A673 (cell line): ENCODE measurements around the gene NEDD4L.

Source experiments
- CTCF ChIP-seq: fragments of 300-800, 200-600 bp; sonication (generic); conservative IDR thresholded peaks from 2 replicates; pipeline ENCODE4 v1.5.1; 2017; ENCODE audit warnings: low read depth, mild to moderate bottlenecking, antibody characterized with exemption, low read length, moderate library complexity, mixed read lengths
- EZH2 ChIP-seq: fragments of 200-600 bp; sonication (generic); IDR thresholded peaks from 2 replicates; pipeline ENCODE4 v1.6.1; 2017; ENCODE audit warnings: borderline replicate concordance, low read depth, mild to moderate bottlenecking, mixed read lengths, antibody characterized with exemption, low read length; ENCODE audit not compliant: poor library complexity, severe bottlenecking

DNA sequence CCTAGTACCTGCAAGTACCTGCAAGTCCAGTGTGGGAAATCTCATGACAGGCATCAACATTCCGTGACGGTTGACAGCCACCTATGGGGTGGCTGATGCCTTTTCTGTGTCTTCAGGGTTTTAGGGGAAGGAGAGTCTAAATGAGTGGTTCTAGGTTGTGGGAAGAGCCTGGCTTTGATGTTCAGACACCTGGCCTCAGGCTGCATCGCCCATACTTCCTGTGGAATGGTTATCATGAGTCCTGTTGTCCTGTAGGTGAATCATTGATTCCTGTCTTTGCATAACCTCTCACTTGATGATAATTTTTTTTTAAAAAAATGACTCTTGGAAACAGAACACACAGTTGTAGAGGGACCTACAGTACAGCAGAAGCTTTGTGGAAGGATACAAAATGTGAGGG lies 108.9 kb downstream of the NEDD4L start:
- TF ChIP-seq EZH2 (no peak), CTCF (no peak)
